Right atrium auricular region (tissue), 2 donors: ENCODE data around the gene ZMIZ1. TPM values are rescaled to one million over a fixed set of nuclear protein-coding genes. Genes with fewer than 3 reads are reported as not detected.

Source experiments
- DNase-seq: peaks from one replicate; pipeline ENCODE4 v3.0.0-alpha.2; 2019; ENCODE audit warnings: low spot score
- H3K27ac ChIP-seq, 2 donors: fragments of 200-600 bp; sonication (generic); 1 replicate in 1 of 2; 2 replicates in 1 of 2; pipeline ENCODE4 v1.5.1; 2016 to 2019
- H3K27me3 ChIP-seq, 2 donors: fragments of 200-600 bp; sonication (generic); one replicate each; pipeline versions ENCODE4 v1.5.1 to v1.6.0; 2017 to 2019
- H3K36me3 ChIP-seq: fragments of 200-600 bp; sonication (generic); one replicate; pipeline ENCODE4 v1.5.1; 2016
- H3K4me1 ChIP-seq, 2 donors: fragments of 200-600 bp; sonication (generic); one replicate each; pipeline versions ENCODE4 v1.5.1 to v1.6.0; 2017 to 2019
- H3K4me3 ChIP-seq, 2 donors: fragments of 200-600 bp; sonication (generic); 1 replicate in 1 of 2; 2 replicates in 1 of 2; pipeline ENCODE4 v1.5.1; 2017 to 2019; ENCODE audit warnings: mild to moderate bottlenecking in 1 of 2, moderate library complexity in 1 of 2
- H3K9me3 ChIP-seq, 2 donors: fragments of 200-600 bp; sonication (generic); one replicate each; pipeline ENCODE4 v1.5.1; 2019
- total RNA-seq, 2 donors: library from RNA; depleted of rRNA; stranded (reverse); fragments of >200 nt; gene quantifications; one replicate each; pipeline ENCODE4 v1.1.0, GENCODE V29; 2016
- TF ChIP-seq, protein P1 (sequence below), 2 donors: fragments of 200-600 bp; sonication (generic); IDR thresholded peaks; one replicate each; pipeline ENCODE4 v1.5.1; 2019; ENCODE audit warnings: antibody characterized with exemption in 2 of 2

Gene ZMIZ1
- total RNA-seq, 2 donors from 2014 or later: 59.3 to 71.0 TPM

DNA sequence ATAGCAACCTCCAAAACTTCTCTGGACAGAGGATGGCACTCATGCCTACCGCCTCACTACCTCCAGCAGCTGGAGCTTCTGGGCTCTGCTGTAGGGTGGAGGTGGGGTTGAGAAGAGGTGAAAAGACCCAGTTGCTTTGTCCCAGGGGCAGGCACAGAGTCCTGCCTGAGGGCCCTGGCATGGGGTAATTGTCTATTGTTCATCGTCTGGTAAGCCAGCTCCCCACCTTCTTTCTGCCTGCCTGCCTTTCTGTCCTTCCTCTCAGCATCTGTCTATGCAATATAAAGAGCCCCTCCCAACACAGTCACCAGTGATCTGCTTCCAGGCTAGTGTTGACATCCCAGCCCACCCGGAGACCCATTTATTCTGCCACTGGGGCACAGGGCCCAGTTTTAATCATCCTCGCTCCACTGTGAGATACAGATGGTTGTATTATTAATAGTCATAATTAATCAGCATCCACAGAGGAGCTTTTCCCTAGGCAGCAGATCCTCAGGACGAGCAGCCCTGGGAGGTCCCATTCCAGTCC lies 39.0 kb downstream of the ZMIZ1 start:
- Histone ChIP-seq H3K36me3 (peaks cover 13% of the 10 kb centered on the region), H3K27ac (peak overlapping the region; percentile 86 to 91), H3K27me3 (no peaks in the 10 kb centered on the region), H3K4me1 (peaks cover 0 to 91% of the 10 kb centered on the region in 2 donors), H3K4me3 (no peak overlapping the region), H3K9me3 (no peaks in the 10 kb centered on the region)
- no peak for DNase-seq
- TF ChIP-seq, protein P1, sequence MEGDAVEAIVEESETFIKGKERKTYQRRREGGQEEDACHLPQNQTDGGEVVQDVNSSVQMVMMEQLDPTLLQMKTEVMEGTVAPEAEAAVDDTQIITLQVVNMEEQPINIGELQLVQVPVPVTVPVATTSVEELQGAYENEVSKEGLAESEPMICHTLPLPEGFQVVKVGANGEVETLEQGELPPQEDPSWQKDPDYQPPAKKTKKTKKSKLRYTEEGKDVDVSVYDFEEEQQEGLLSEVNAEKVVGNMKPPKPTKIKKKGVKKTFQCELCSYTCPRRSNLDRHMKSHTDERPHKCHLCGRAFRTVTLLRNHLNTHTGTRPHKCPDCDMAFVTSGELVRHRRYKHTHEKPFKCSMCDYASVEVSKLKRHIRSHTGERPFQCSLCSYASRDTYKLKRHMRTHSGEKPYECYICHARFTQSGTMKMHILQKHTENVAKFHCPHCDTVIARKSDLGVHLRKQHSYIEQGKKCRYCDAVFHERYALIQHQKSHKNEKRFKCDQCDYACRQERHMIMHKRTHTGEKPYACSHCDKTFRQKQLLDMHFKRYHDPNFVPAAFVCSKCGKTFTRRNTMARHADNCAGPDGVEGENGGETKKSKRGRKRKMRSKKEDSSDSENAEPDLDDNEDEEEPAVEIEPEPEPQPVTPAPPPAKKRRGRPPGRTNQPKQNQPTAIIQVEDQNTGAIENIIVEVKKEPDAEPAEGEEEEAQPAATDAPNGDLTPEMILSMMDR (IDR thresholded peaks at IDR 0.05): no peak

DNA sequence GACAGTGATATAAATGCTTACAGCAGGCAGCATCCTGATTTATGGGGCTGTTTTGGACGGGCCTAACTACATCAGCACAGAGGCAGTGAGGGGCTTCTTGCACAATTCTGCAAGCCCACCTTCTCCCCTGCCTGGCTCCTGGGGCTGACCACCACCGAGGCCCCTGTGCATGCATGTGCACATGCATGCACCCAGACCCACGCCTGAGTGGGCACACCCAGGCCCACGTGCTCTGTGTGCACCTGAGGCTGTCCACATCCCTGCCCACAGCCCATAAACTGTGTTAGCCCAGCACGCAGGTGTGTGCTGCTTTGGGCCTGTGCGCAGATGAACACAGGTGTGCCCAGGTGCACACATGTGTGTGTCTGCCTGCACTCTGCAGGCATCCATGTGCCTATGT lies 40.0 kb downstream of the ZMIZ1 start:
- TF ChIP-seq, protein P1 (IDR thresholded peaks at IDR 0.05): no peak
- peak overlapping the region; percentile 10 to 86 for H3K27ac ChIP-seq
- DNase-seq: no peak
- H3K36me3 ChIP-seq: peaks cover 13% of the 10 kb centered on the region
- peaks cover 0 to 91% of the 10 kb centered on the region in 2 donors for H3K4me1 ChIP-seq
- no peaks in the 10 kb centered on the region for H3K27me3 ChIP-seq
- H3K4me3 ChIP-seq: no peak overlapping the region
- H3K9me3 ChIP-seq: no peaks in the 10 kb centered on the region

DNA sequence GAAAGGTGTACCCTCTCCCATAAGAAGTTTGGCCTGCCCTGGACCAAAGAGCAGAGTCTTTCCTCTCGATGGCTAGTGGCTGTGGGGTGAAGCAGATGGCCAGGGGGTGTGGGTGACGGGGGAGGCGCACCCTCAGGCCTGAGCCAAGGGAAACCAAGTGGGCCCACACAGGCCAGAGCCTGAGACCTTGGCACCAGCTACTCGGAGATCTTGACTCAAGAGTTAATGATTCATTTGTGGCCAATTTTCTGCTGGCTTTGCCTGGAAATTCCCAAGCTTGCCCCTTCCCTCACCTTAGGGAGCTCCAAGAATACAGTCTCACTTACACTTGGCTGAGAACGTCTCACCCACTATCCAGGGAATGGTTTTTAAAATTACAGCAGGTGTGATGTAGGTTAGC lies 42.7 kb downstream of the ZMIZ1 start:
- H3K27me3 ChIP-seq: no peaks in the 10 kb centered on the region
- no peaks in the 10 kb centered on the region for H3K9me3 ChIP-seq
- peaks cover 0 to 91% of the 10 kb centered on the region in 2 donors for H3K4me1 ChIP-seq
- H3K4me3 ChIP-seq: no peak overlapping the region
- H3K27ac ChIP-seq: peak overlapping the region; percentile 86 to 92
- peaks cover 13% of the 10 kb centered on the region for H3K36me3 ChIP-seq
- TF ChIP-seq, protein P1 (IDR thresholded peaks at IDR 0.05): no peak
- DNase-seq: no peak

DNA sequence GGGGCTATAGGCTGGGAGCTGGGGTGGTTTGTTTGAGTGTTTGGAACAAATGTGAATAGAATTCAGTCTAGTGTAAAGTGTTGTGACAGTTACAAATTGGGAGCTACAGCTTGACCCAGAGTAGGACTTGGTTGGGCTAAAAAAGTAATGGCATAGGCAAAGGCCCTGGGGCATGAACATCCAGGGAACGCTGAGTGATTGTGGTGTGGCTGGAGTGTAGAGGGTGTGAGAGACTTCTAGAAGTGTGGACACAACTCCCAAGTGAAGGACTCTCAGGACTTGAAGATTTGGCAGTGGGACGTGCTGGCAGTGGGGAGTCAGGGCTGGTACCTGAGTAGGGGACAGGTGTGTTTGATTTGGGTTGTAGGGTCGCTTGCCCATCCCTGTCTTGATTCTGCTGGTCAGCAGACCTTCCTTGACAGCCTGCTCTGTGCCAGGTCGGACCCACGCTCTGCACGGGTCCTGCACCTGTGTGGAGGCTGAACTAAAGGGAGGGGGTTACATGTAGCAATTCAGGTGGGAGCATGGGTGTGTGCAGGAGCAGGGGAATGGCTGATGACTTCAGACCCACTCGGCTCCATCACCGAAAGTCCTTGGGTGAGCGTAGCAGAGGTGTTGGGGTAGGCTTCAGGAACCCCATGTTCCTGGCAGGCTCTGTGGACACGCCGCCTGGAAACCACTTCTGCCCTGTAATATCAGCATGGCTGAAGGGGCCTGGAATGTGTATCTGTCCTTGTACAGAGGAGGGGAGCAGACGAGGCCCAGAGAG lies 43.3 kb downstream of the ZMIZ1 start:
- H3K9me3 ChIP-seq: no peaks in the 10 kb centered on the region
- no peaks in the 10 kb centered on the region for H3K27me3 ChIP-seq
- peak; percentile 76 for DNase-seq
- TF ChIP-seq, protein P1 (IDR thresholded peaks at IDR 0.05): no peak
- peaks cover 0 to 91% of the 10 kb centered on the region in 2 donors for H3K4me1 ChIP-seq
- H3K36me3 ChIP-seq: peaks cover 13% of the 10 kb centered on the region
- H3K4me3 ChIP-seq: no peak overlapping the region
- peak overlapping the region; percentile 86 to 92 for H3K27ac ChIP-seq

DNA sequence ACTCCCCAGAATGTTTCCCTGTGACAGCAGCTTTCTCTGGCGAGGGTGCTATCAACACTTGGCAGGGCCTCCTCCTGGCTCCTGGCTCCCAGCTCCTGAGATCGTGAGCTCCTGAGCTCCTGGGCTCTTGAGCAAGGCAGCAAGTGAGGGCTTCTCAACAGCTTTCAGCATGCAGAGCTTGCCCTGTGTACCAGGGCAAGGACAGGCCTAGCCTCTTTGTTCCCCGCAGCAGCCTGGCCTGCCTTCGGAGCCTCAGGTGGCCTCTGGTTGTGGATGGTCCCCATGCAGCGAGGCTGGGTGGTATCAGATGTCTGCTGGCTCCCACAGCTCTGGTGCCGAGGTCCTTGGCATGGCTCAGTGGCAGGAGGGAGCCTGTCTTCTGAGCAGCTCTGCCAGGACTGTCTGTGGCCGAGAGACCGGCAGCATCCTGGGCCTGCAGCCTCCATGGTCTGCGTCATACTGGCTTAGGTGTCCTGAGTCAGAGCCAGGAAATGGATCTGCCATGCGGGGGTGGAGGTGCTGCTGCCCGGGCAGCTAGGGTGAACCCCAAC lies 44.2 kb downstream of the ZMIZ1 start:
- Histone ChIP-seq H3K4me1 (peaks cover 0 to 91% of the 10 kb centered on the region in 2 donors), H3K9me3 (no peaks in the 10 kb centered on the region), H3K36me3 (peaks cover 13% of the 10 kb centered on the region), H3K27ac (peak overlapping the region; percentile 86 to 92), H3K27me3 (no peaks in the 10 kb centered on the region), H3K4me3 (no peak overlapping the region)
- peak; percentile 67 for DNase-seq
- TF ChIP-seq, protein P1 (IDR thresholded peaks at IDR 0.05): no peak
